Measurements from ENCODE around the gene KCNK6. TPM values are rescaled to one million over a fixed set of nuclear protein-coding genes. Genes with fewer than 3 reads are reported as not detected.

The KCNK6 gene
- total and polyA plus RNA-seq, 10 of the 15 experiments (the other 5 are each of a cell fraction or from before 2014, with no cell fraction given): 0.04 to 1.4 (median 1.1) TPM

DNA sequence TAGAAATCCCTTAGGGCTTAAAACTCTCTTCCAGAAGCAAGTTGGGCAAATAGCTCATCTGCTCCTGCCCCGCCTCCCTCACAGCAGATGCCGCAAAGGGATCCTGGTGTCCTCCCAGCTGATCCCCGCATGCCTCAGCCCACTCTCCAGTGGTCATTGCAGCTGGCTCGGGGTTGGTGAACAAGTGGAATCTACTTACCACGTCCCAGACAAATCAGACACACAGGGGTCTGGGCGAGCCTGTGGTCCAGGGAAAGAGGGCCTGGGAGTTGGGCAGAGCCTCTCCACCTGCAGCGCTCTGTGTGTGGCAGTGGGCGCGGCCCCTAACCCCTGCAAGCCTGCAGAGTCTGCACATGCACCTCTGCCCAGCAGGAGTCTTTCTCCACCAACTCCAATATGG is 26.4 kb upstream of the KCNK6 start (continued):
- TF ChIP-seq USF1 (IDR thresholded peaks at IDR 0.05; ENCODE audit: borderline replicate concordance, extremely low read length, insufficient read depth, low read depth, low read length) (no peak), SUZ12 (IDR thresholded peaks at IDR 0.05; ENCODE audit: unreplicated experiment) (no peak), ZNF274 (IDR thresholded peaks at IDR 0.05; ENCODE audit: insufficient read depth, insufficient read length) (no peak)

DNA sequence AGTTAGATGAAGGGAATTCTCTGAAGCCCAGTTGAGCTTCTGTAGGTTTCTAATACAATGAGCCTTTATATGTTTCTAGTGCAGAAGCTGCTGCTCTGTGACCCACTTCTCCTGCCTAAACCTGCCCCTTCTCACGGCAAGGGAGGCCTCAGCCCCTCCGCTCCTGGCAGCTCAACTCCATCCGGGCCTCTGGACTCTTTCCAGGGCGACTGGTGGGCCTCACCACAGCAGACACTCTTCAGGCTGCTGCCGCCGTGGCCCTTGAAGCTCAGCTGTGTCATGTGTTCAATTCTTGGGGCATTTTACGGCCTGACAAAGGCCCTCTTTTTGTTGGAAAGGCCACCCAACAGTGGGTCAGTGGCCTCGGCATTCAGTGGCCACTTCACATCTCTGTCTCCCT is 25.6 kb upstream of the KCNK6 start:
- Histone ChIP-seq H2AFZ (ENCODE audit: control insufficient read depth, low read depth, low read length) (no peak overlapping the region), H4K20me1 (ENCODE audit: control insufficient read depth, insufficient read depth) (no peaks in the 10 kb centered on the region), H3K9me3 (replicated peaks; ENCODE audit: control insufficient read depth, insufficient read depth, low read length) (no peaks in the 10 kb centered on the region), H3K27ac (ENCODE audit: control insufficient read depth, insufficient read depth) (no peak overlapping the region), H3K27me3 (replicated peaks in 1 of 2; ENCODE audit: control insufficient read depth in 2 of 2, insufficient read depth in 2 of 2, low read length in 1 of 2) (no peaks in the 10 kb centered on the region), H3K4me3 (no peak overlapping the region), H3K36me3 (ENCODE audit: control insufficient read depth in 2 of 2, insufficient read depth in 2 of 2, low read length in 1 of 2) (no peaks in the 10 kb centered on the region), H3K79me2 (ENCODE audit: control insufficient read depth, insufficient read depth, low read length) (no peaks in the 10 kb centered on the region), H3K4me2 (ENCODE audit: control insufficient read depth, insufficient read depth) (no peak overlapping the region), H3K4me1 (ENCODE audit: control insufficient read depth, insufficient read depth, low read length) (no peaks in the 10 kb centered on the region), H3K9ac (ENCODE audit: control insufficient read depth, insufficient read depth, low read length) (no peak overlapping the region)
- in situ Hi-C loops (cut with MboI): no loop called here
- 66% methylated on average over 8 of the region's 8 CpGs for WGBS (ENCODE audit: insufficient coverage, insufficient replicate concordance, low lambda C conversion rate, missing lambda C conversion rate)
- TF ChIP-seq KDM1A (IDR thresholded peaks at IDR 0.05; ENCODE audit: borderline replicate concordance) (no peak), NR2C1 (IDR thresholded peaks at IDR 0.05) (no peak), BACH1 (IDR thresholded peaks at IDR 0.05; ENCODE audit: borderline replicate concordance) (no peak), WRNIP1 (IDR thresholded peaks at IDR 0.05; ENCODE audit: borderline replicate concordance, low read depth, low read length) (no peak), EP300 (IDR thresholded peaks at IDR 0.05; ENCODE audit: borderline replicate concordance in 1 of 2, control insufficient read depth in 1 of 2, low read depth in 2 of 2, low read length in 2 of 2) (no peak), RFX5 (IDR thresholded peaks at IDR 0.05; ENCODE audit: low read depth, low read length) (no peak), ZNF274 (IDR thresholded peaks at IDR 0.05; ENCODE audit: insufficient read depth, insufficient read length) (no peak), RAD21 (IDR thresholded peaks at IDR 0.05; ENCODE audit: insufficient read depth, low read depth, low read length) (no peak), SREBF2 (IDR thresholded peaks at IDR 0.05; ENCODE audit: low read length) (no peak), EGR1 (IDR thresholded peaks at IDR 0.05; ENCODE audit: borderline replicate concordance in 1 of 2, low read depth in 2 of 2, low read length in 2 of 2) (no peak), MYB (IDR thresholded peaks at IDR 0.05; ENCODE audit: borderline replicate concordance, low read depth, low read length) (no peak), BCL11A (IDR thresholded peaks at IDR 0.05; ENCODE audit: low read depth, low read length) (no peak), CREM (IDR thresholded peaks at IDR 0.05; ENCODE audit: low read depth) (no peak), ATF7 (IDR thresholded peaks at IDR 0.05; ENCODE audit: low read depth) (no peak), CHD4 (IDR thresholded peaks at IDR 0.05) (no peak), BMI1 (IDR thresholded peaks at IDR 0.05; ENCODE audit: borderline replicate concordance) (no peak)
- TF ChIP-seq, protein P1, sequence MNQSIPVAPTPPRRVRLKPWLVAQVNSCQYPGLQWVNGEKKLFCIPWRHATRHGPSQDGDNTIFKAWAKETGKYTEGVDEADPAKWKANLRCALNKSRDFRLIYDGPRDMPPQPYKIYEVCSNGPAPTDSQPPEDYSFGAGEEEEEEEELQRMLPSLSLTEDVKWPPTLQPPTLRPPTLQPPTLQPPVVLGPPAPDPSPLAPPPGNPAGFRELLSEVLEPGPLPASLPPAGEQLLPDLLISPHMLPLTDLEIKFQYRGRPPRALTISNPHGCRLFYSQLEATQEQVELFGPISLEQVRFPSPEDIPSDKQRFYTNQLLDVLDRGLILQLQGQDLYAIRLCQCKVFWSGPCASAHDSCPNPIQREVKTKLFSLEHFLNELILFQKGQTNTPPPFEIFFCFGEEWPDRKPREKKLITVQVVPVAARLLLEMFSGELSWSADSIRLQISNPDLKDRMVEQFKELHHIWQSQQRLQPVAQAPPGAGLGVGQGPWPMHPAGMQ (IDR thresholded peaks at IDR 0.05; ENCODE audit: borderline replicate concordance): no peak
- ChIA-PET POLR2A (no interaction called here), RAD21 (ENCODE audit: unreplicated experiment) (no interaction called here), CTCF (no interaction called here), SMC1A (ENCODE audit: uncharacterized antibody, unreplicated experiment) (interaction anchor here (1.0 kb wide), 1 partner anchor 29 kb away, joined by 3 read pairs; no protein-coding TSS in a partner anchor)
- FAIRE-seq (no peak), ATAC-seq (no peak), DNase-seq (ENCODE audit: low read depth, low spot score) (no peak)
- BruUV-seq (replicated peaks): no TSS peak
- intact Hi-C loops (cut with micrococcal nuclease; ENCODE audit: unreplicated experiment): no loop called here
